VCaP (cell line): Measurements from ENCODE around the gene GH2.
"Not testable (repeated sequence)": the region's sequence is repeated elsewhere in the genome, so short reads cannot be mapped to it uniquely, and the experiment has no call there.

Experiments used
- H3K27ac ChIP-seq: fragments of 450-650 bp; 2 replicates; pipeline ENCODE4 v1.5.1; 2017
- TF ChIP-seq, protein P1 (sequence below): fragments of 450-650 bp; conservative IDR thresholded peaks from 2 replicates; pipeline ENCODE4 v1.5.1; 2017; ENCODE audit warnings: mild to moderate bottlenecking, moderate library complexity

Gene GH2

DNA sequence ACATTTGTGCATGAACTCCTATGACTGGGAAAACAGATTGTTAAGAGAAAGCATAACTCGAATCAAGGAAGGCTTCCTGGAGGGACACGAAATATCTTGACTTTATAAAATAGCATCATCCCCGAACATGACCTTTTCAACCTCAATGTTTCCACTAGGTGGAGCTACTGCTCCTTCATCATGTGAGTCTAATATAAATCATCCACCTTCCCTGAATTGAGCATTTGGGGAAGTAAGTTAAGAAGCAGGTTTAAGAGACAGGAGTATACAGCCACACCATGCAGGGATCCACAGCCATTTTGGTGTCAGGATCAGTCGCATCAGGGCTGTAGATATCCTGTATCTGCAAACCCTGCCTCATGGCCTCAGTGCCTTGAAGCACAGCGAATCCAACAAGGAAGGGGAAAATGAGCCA, 22.1 kb upstream of the GH2 start:
- not testable (repeated sequence) for H3K27ac ChIP-seq
- TF ChIP-seq, protein P1, sequence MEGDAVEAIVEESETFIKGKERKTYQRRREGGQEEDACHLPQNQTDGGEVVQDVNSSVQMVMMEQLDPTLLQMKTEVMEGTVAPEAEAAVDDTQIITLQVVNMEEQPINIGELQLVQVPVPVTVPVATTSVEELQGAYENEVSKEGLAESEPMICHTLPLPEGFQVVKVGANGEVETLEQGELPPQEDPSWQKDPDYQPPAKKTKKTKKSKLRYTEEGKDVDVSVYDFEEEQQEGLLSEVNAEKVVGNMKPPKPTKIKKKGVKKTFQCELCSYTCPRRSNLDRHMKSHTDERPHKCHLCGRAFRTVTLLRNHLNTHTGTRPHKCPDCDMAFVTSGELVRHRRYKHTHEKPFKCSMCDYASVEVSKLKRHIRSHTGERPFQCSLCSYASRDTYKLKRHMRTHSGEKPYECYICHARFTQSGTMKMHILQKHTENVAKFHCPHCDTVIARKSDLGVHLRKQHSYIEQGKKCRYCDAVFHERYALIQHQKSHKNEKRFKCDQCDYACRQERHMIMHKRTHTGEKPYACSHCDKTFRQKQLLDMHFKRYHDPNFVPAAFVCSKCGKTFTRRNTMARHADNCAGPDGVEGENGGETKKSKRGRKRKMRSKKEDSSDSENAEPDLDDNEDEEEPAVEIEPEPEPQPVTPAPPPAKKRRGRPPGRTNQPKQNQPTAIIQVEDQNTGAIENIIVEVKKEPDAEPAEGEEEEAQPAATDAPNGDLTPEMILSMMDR = peak; percentile 71

DNA sequence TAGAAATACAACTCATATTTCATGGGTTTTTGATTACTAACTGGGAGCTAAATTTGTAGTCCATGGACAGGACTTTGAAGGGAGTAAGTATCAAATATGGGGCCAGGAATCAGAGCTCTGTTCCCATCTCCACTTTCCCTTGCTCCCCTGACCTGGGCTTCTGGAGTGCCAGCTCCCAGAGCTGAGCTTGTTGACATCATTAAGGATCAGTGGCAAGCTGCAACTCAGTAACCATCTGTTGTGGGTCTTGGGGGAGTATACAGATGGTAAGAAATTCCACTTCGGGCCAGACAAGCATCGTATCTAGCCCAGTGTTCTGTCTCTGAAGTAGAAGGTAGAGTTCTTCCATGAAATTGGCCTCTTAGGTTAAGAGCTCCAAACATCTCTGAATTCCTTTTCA, 20.2 kb upstream of the GH2 start:
- H3K27ac ChIP-seq = not testable (repeated sequence)

DNA sequence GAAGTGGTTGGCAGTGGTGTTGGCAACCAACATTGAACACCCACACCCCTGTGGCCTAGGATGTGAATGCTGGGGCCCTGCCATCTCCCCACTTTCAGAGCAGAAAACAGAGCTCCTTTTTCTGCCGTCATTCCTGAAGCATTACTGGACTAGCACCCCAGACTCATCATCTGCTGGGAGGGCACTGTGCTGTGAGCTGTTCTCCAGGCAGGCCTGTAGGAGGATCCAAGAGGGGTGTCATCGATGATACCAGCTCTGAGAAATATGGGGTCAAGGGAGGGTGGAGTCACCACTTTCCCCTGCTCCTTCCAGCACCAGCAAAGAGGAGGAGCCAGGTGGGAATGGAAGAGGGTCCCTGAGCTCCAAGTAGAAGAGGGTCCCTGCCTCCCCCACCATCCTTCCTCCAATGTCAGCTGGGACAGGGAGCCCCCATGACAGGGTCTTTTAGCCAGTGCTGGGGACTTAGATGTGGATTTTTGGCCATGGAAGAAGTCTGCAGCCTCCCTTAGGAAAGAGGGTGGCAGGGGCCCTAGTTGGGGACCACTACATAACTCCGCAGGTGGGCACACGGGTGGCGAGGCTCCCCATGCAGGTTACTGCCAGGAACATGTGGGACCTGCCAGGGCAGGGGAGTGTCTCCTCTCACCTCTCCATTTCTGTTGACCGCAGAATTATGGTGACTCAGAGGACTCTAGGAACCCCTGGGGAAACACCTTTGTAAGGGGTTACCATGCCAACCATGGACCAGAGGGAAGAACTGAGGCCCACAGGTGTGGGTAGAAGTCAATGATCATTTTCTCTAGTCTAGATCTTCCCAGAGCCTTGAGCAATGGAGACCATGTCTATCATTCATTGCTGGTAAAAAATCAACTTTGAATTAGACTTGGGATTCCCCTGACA, 17.4 kb upstream of the GH2 start:
- H3K27ac ChIP-seq = not testable (repeated sequence)

DNA sequence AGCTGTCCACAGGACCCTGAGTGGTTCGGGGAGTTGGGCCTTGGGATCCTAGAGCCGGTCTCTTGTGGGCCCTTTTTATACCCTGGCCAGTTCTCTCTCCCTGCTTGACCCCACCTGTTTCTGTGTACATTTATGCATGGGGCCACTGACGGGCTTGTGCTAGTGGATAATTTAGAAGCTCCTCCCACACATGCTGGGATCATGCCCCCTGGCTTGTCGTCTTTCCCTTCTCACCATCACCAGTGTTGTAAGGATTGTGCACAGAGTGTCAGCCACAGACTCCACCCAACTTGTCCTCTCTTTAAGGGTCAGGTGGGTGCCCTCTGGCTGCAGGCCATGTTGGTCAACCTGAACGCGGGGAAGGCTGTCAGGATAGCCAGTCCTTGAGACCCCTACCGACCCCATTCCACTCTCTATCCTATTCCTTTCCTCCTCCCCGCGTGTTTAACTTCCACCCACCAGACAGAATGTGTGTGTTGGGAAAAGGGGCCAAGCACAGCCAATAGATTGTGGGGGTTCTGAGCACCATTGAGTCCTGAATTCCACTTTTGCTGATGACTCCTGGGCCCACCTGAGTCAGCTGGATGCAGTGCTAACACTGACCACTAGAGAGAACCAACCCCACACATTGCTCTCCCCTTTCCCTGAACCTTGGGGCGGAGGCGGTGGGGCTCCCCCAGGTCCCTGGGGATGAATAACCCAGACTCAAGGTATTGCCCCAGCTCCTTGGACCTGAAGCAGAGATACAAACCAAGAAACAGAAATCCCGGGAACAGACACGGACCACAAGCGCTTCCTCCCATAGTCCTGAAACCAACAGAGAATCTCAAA, 15.0 kb upstream of the GH2 start, which contains the start of gene CSH1:
Gene CSH1 (minus strand): TSS at position 51 of the 831 bp plus-strand sequence. CDS start 63 bp downstream, outside the sequence.
- not testable (repeated sequence) for H3K27ac ChIP-seq

DNA sequence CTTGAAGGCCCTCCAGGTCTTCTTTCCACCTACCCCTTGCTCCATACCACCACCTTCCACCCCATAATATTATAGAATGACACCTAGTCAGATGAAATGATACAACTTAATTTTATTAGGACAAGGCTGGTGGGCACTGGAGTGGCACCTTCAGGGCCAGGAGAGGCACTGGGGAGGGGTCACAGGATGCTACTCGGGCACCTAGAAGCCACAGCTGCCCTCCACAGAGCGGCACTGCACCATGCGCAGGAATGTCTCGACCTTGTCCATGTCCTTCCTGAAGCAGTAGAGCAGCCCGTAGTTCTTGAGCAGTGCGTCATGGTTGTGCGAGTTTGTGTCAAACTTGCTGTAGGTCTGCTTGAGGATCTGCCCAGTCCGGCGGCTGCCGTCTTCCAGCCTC, 13.1 kb upstream of the GH2 start:
- not testable (repeated sequence) for H3K27ac ChIP-seq

DNA sequence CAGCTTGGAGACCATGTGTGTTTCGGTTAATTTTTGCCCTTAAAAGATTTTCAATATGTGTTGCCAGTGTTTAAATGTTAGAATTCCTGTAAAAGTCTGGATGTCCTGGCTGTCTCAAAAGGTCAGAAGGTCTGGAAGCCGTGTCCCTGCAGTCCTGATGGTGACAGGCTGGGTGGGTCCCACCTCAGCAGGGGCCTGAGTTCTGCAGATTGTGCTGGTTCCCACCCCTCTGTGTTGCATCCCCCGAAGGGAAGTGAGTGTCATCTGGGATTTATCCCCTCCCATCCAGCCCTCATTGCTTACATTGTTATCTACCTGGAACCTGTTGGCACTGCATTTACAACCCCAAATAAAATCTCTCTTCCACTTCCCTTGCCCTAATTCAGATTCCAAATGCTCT, 12.3 kb upstream of the GH2 start:
- not testable (repeated sequence) for H3K27ac ChIP-seq

DNA sequence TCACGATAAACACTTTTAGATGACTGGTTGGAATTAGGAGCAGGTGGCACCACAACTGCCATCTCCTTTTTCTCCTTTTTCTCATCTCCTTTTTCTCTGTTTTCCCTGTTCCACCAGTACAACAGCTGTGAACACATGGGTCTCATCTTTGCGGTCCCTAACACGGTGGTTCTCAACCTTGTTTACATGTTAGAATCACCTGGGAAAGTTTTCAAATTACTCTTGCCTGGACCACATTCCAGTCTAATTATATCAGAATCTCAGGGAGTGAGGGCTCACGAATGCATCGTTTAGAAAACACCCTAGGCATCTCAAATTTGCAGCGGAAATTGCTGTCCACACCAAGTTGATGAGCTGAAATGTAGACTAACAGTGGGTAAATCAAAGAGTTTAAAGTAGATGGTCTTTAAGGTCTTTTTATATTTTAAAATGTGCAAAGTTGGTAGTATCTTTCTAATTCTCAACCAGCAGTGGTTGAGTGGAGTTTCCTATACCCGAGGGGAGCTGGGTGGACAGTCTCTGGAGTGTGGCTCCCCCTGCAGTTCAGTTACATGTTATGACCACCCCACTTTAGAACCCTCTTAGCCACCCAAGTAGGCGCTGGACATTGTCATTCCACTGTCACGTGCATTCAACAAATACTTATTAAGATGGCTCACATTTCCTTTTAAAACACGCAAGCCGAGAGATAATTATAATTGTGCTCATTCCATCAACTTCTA, 10.7 kb upstream of the GH2 start:
- H3K27ac ChIP-seq = not testable (repeated sequence)

DNA sequence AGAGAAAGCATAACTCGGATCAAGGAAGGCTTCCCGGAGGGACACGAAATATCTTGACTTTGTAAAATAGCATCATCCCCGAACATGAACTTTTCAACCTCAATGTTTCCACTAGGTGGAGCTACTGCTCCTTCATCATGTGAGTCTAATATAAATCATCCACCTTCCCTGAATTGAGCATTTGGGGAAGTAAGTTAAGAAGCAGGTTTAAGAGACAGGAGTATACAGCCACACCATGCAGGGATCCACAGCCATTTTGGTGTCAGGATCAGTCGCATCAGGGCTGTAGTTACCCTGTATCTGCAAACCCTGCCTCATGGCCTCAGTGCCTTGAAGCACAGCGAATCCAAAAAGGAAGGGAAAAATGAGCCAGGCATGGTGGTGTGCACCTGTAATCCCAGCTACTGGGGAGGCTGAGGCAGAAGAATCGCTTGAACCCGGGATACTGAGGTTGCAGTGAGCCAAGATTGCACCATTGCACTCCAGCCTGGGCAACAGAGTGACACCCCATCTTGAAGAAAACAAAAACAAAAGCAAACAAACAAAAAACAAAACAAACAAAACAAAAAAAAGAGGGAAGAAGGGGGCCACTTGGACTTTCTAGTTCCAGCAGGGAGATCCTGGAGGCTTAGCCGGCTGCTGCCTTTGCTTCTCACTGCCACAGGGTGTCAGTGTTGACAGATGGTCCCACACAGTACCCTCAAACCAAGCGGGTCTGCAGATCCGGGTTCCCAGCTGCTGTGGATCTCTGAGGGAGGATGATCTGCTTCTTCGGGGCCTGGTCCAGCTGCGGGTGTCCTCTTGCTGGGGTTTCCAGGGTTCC, 7.5 kb upstream of the GH2 start:
- H3K27ac ChIP-seq = not testable (repeated sequence)
- TF ChIP-seq, protein P1 = peak; percentile 56

DNA sequence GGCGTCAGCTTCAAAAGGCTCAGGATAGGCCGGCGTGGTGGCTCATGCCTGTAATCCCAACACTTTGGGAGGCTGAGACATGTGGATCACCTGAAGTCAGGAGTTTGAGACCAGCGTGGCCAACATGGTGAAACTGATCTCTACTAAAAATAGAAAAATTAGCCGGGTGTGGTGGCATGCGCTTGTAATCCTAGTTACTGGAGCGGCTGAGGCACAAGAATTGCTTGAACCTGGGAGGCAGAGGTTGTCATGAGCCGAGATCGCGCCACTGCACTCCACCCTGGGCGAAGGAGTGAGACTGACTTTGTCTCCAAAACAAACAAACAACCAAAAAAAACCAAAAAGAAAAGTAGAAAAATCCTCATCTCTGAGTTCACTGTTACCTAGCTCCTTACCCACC, 3.4 kb upstream of the GH2 start:
- not testable (repeated sequence) for H3K27ac ChIP-seq

DNA sequence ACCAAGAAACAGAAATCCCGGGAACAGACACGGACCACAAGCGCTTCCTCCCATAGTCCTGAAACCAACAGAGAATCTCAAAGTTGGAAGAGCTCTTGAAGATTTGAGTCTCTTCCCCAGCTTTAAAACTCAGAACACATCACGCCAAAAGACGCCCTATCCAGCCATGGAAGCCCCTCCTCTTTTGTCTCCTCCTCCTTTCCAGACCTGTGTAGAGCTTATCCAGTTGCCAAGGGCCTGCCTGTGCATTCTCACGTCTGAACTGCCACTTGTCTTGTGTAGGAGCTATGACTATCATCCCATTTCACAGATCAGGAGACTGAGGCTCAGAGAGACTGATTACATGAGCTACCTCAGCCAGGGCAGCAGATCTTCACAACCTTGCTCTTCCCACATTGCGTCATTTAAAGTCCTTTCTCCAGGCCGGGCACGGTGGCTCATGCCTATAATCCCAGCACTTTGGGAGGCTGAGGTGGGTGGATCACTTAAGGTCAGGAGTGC, 932 bp upstream of the GH2 start:
- not testable (repeated sequence) for H3K27ac ChIP-seq

DNA sequence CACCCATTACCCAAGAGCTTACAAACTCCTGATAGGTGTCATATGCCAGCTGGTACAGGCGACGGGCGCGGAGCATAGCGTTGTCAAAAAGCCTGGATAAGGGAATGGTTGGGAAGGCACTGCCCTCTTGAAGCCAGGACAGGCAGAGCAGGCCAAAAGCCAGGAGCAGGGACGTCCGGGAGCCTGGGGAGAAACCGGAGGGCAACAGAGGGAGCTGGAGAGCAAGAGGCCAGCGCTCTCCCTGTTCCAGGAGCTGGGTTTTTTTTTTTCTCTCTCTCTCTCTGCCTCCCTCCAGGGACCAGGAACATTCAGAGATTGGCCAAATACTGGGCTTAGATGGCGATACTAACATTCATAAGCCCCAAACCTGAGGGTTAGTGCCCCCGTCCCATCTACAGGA, 407 bp downstream of the GH2 start:
- not testable (repeated sequence) for H3K27ac ChIP-seq

DNA sequence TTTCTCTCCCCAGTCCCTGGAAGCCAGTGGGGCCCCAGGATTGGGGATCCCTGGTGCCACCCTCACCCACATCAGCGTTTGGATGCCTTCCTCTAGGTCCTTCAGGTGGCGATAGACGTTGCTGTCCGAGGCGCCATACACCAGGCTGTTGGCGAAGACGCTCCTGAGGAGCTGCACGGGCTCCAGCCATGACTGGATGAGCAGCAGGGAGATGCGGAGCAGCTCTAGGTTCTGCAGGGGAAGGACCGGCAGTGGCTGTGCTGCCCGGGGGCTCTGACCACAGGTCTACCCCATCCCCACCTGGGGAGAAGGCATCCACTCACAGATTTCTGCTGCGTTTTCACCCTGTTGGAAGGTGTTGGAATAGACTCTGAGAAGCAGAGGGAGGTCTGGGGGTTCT, 1.0 kb downstream of the GH2 start:
- no peak overlapping the region for H3K27ac ChIP-seq
- TF ChIP-seq, protein P1 = no peak

DNA sequence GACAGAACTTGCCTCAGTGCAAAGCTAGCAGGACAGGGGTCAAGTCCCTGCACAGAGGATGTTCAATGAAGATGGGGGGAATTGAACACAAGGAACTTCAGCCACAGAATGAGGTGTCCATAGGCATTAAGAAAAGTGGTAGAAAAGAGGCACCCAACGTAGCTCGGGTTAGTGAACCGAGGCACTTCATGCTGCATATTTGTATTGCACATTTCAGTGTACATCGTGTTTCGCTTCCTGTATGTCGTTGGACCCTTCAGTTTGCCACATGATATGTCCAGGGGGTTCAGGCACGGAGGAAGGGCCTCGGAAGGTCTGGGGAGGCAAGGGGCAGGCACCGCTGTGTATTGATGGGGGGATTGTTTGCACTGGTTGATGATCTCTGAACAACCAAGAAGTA, 3.3 kb downstream of the GH2 start:
- not testable (repeated sequence) for H3K27ac ChIP-seq

DNA sequence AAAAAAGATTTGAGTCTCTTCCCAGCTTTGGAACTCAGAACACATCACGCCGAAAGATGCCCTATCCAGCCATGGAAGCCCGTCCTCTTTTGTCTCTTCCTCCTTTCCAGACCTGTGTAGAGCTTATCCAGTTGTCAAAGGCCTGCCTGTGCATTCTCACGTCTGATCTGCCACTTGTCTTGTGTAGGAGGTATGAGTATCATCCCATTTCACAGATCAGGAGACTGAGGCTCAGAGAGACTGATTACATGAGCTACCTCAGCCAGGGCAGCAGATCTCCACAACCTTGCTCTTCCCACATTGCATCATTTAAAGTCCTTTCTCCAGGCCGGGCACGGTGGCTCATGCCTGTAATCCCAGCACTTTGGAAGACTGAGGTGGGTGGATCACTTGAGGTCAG, 7.1 kb downstream of the GH2 start:
- H3K27ac ChIP-seq = not testable (repeated sequence)

DNA sequence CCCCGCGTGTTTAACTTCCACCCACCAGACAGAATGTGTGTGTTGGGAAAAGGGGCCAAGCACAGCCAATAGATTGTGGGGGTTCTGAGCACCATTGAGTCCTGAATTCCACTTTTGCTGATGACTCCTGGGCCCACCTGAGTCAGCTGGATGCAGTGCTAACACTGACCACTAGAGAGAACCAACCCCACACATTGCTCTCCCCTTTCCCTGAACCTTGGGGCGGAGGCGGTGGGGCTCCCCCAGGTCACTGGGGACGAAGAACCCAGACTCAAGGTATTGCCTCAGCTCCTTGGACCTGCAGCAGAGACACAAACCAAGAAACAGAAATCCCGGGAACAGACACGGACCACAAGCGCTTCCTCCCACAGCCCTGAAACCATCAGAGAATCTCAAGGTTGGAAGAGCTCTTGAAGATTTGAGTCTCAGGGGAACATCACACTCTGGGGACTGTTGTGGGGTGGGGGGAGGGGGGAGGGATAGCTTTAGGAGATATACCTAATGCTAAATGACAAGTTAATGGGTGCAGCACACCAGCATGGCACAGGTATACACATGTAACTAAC, 7.6 kb downstream of the GH2 start:
- H3K27ac ChIP-seq = not testable (repeated sequence)

DNA sequence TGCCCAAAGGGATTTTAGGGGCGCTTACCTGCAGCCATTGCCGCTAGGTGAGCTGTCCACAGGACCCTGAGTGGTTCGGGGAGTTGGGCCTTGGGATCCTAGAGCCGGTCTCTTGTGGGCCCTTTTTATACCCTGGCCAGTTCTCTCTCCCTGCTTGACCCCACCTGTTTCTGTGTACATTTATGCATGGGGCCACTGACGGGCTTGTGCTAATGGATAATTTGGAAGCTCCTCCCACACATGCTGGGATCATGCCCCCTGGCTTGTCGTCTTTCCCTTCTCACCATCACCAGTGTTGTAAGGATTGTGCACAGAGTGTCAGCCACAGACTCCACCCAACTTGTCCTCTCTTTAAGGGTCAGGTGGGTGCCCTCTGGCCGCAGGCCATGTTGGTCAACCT, 8.2 kb downstream of the GH2 start, which contains the start of gene CSH2:
Gene CSH2 (minus strand): TSS at position 101 of the 400 bp plus-strand sequence. CDS start 63 bp downstream, at position 38.
- not testable (repeated sequence) for H3K27ac ChIP-seq
